ENCODE data around the gene SLC25A21. TPM values are rescaled to one million over a fixed set of nuclear protein-coding genes. Genes with fewer than 3 reads are reported as not detected.

SLC25A21 gene
- total and polyA plus RNA-seq, 10 of the 15 experiments (the other 5 are each of a cell fraction or from before 2014, with no cell fraction given) = 0.06 to 0.72 (median 0.17) TPM; not detected in 3

GRCh38 chr14:36866867-36867266 is 305.5 kb downstream of the SLC25A21 start:
- intact Hi-C loops (cut with micrococcal nuclease; ENCODE audit: unreplicated experiment) = no loop called here
- Histone ChIP-seq H2AFZ (ENCODE audit: control insufficient read depth, low read depth, low read length) (no peak overlapping the region), H3K27ac (ENCODE audit: control insufficient read depth, insufficient read depth) (no peak overlapping the region; the same call in 1 of the 2 replicates), H3K4me3 (no peak overlapping the region), H4K20me1 (ENCODE audit: control insufficient read depth, insufficient read depth) (no peaks in the 10 kb centered on the region), H3K4me1 (ENCODE audit: control insufficient read depth, insufficient read depth, low read length) (peaks cover 11% of the 10 kb centered on the region), H3K79me2 (ENCODE audit: control insufficient read depth, insufficient read depth, low read length) (no peaks in the 10 kb centered on the region), H3K36me3 (ENCODE audit: control insufficient read depth in 2 of 2, insufficient read depth in 2 of 2, low read length in 1 of 2) (no peaks in the 10 kb centered on the region), H3K4me2 (ENCODE audit: control insufficient read depth, insufficient read depth) (peak overlapping the region; percentile 24; the same call in 1 of the 2 replicates), H3K27me3 (replicated peaks in 1 of 2; ENCODE audit: control insufficient read depth in 2 of 2, insufficient read depth in 2 of 2, low read length in 1 of 2) (no peaks in the 10 kb centered on the region), H3K9ac (ENCODE audit: control insufficient read depth, insufficient read depth, low read length) (no peak overlapping the region), H3K9me3 (replicated peaks; ENCODE audit: control insufficient read depth, insufficient read depth, low read length) (no peaks in the 10 kb centered on the region; the same call in 2 of the 3 replicates)
- DNase-seq (ENCODE audit: low read depth, low spot score) = peak; percentile 38
- ATAC-seq = peak; percentile 91
- in situ Hi-C loops (cut with MboI) = no loop called here
- no peak for FAIRE-seq
- TF ChIP-seq RUNX3 (IDR thresholded peaks at IDR 0.05; ENCODE audit: low read length) (peak; percentile 61), IKZF2 (IDR thresholded peaks at IDR 0.05) (peak; percentile 68 to 75), SPI1 (IDR thresholded peaks at IDR 0.05; ENCODE audit: borderline replicate concordance, insufficient read depth, low read depth, low read length) (peak; percentile 94), BMI1 (IDR thresholded peaks at IDR 0.05; ENCODE audit: borderline replicate concordance) (0 out of 2 replicates have a peak, but pooled peaks have one; percentile 43), MEF2B (IDR thresholded peaks at IDR 0.05; ENCODE audit: partially characterized antibody, poor library complexity, severe bottlenecking) (peak; percentile 50), IKZF1 (conservative IDR thresholded peaks at IDR 0.05) (peak; percentile 38), MEF2A (IDR thresholded peaks at IDR 0.05; ENCODE audit: insufficient read depth, low read depth, low read length) (no peak), EED (IDR thresholded peaks at IDR 0.05; ENCODE audit: low read depth) (0 out of 2 replicates have a peak, but pooled peaks have one; percentile 34), MTA2 (IDR thresholded peaks at IDR 0.05; ENCODE audit: low read depth) (peak; percentile 78; the same call in 1 of the 2 replicates), IRF4 (IDR thresholded peaks at IDR 0.05; ENCODE audit: low read depth, low read length) (peak; percentile 45; the same call in 1 of the 2 replicates), NRF1 (conservative IDR thresholded peaks at IDR 0.05; ENCODE audit: low read depth, low read length) (no peak), EP300 (IDR thresholded peaks at IDR 0.05; ENCODE audit: borderline replicate concordance in 1 of 2, control insufficient read depth in 1 of 2, low read depth in 2 of 2, low read length in 2 of 2) (peak in 1 of 2 experiments; percentile 57; a peak in 2 of 4 replicates), ESRRA (IDR thresholded peaks at IDR 0.05; ENCODE audit: low read length) (no peak), ATF7 (IDR thresholded peaks at IDR 0.05; ENCODE audit: low read depth) (0 out of 2 replicates have a peak, but pooled peaks have one; percentile 19), BCL11A (IDR thresholded peaks at IDR 0.05; ENCODE audit: low read depth, low read length) (peak; percentile 34; the same call in 1 of the 2 replicates), ZBTB11 (CRISPR knock-in tag; IDR thresholded peaks at IDR 0.05) (no peak), RELA (IDR thresholded peaks at IDR 0.05; ENCODE audit: borderline replicate concordance, partially characterized antibody) (no peak), ELK1 (IDR thresholded peaks at IDR 0.05; ENCODE audit: low read depth, low read length) (no peak)
- ChIA-PET POLR2A (no interaction called here), SMC1A (ENCODE audit: uncharacterized antibody, unreplicated experiment) (no interaction called here), CTCF (interaction anchor here (2.6 kb wide), 1 partner anchor 75 kb away, joined by 10 read pairs; no protein-coding TSS in a partner anchor), RAD21 (ENCODE audit: unreplicated experiment) (interaction anchor here (1.5 kb wide), 1 partner anchor 75 kb away, joined by 4 read pairs; no protein-coding TSS in a partner anchor)
- 27% methylated on average over 4 of the region's 4 CpGs for whole genome bisulfite sequencing (ENCODE audit: insufficient coverage, insufficient replicate concordance, low lambda C conversion rate, missing lambda C conversion rate)
- no TSS peak for BruUV-seq (replicated peaks)

All from GM12878 (cell line).